ENCODE results near the gene KIF4A. TPM values are rescaled to one million over a fixed set of nuclear protein-coding genes. Genes with fewer than 3 reads are reported as not detected.

The KIF4A gene
- total RNA-seq, 1 donor from 2014 or later = 0.25 TPM

GRCh38 chrX:70437011-70437410, 147.1 kb downstream of the KIF4A start:
- no peak overlapping the region for H3K4me3 ChIP-seq
- peaks cover under 1% of the 10 kb centered on the region for H3K27me3 ChIP-seq (ENCODE audit: low read depth)
- H3K4me1 ChIP-seq = peaks cover 20% of the 10 kb centered on the region
- no peak overlapping the region for H3K27ac ChIP-seq (replicated peaks)
- no peak for TF ChIP-seq CTCF (IDR thresholded peaks at IDR 0.05; ENCODE audit: borderline replicate concordance)
- H3K9me3 ChIP-seq (replicated peaks) = no peaks in the 10 kb centered on the region
- intact Hi-C loops (cut with micrococcal nuclease) = no loop called here
- DNase-seq = no peak
- no peaks in the 10 kb centered on the region for H3K36me3 ChIP-seq

- H3K9me3 ChIP-seq (replicated peaks) = no peaks in the 10 kb centered on the region
- intact Hi-C loops (cut with micrococcal nuclease) = no loop called here
- H3K4me3 ChIP-seq = no peak overlapping the region
- DNase-seq = no peak
- peaks cover 20% of the 10 kb centered on the region for H3K4me1 ChIP-seq
- H3K27me3 ChIP-seq (ENCODE audit: low read depth) = peaks cover 8% of the 10 kb centered on the region
- no peak for TF ChIP-seq CTCF (IDR thresholded peaks at IDR 0.05; ENCODE audit: borderline replicate concordance)
- H3K27ac ChIP-seq (replicated peaks) = no peak overlapping the region
- H3K36me3 ChIP-seq = no peaks in the 10 kb centered on the region
Observed at GRCh38 chrX:70437921-70438665, 148.2 kb downstream of the KIF4A start.

GRCh38 chrX:70439016-70439415, 149.1 kb downstream of the KIF4A start:
- peaks cover 18% of the 10 kb centered on the region for H3K27me3 ChIP-seq (ENCODE audit: low read depth)
- intact Hi-C loops (cut with micrococcal nuclease) = no loop called here

GRCh38 chrX:70442224-70442623, 152.3 kb downstream of the KIF4A start:
- H3K36me3 ChIP-seq = no peaks in the 10 kb centered on the region
- peaks cover 33% of the 10 kb centered on the region for H3K27me3 ChIP-seq (ENCODE audit: low read depth)
- H3K9me3 ChIP-seq (replicated peaks) = no peaks in the 10 kb centered on the region
- no peak overlapping the region for H3K4me3 ChIP-seq
- peaks cover 8% of the 10 kb centered on the region for H3K4me1 ChIP-seq
- TF ChIP-seq CTCF (IDR thresholded peaks at IDR 0.05; ENCODE audit: borderline replicate concordance) = no peak
- no peak overlapping the region for H3K27ac ChIP-seq (replicated peaks)
- DNase-seq = no peak
- intact Hi-C loops (cut with micrococcal nuclease) = no loop called here

More at GRCh38 chrX:70439016-70439415, 149.1 kb downstream of the KIF4A start:
- no peak for DNase-seq
- Histone ChIP-seq H3K9me3 (replicated peaks) (no peaks in the 10 kb centered on the region), H3K4me1 (peaks cover 13% of the 10 kb centered on the region), H3K36me3 (no peaks in the 10 kb centered on the region), H3K27ac (replicated peaks) (no peak overlapping the region), H3K4me3 (no peak overlapping the region)
- TF ChIP-seq CTCF (IDR thresholded peaks at IDR 0.05; ENCODE audit: borderline replicate concordance) = no peak

GRCh38 chrX:70444326-70444945, 154.5 kb downstream of the KIF4A start, which contains the start of gene DLG3:
DLG3 (plus strand) TSS chrX:70444835; CDS start chrX:70445202, 367 bp downstream.
- no peak for DNase-seq
- Histone ChIP-seq H3K4me1 (peaks cover 8% of the 10 kb centered on the region), H3K36me3 (no peaks in the 10 kb centered on the region), H3K9me3 (replicated peaks) (no peaks in the 10 kb centered on the region), H3K4me3 (peak within 1 kb of the TSS; percentile 51), H3K27me3 (ENCODE audit: low read depth) (peaks cover 33% of the 10 kb centered on the region), H3K27ac (replicated peaks) (no peak within 1 kb of the TSS)
- TF ChIP-seq CTCF (IDR thresholded peaks at IDR 0.05; ENCODE audit: borderline replicate concordance) = no peak
- intact Hi-C loops (cut with micrococcal nuclease) = no loop called here

Measured in left ventricle myocardium inferior (tissue), 1 donor.